ENCODE results near the gene CDH12. TPM values are rescaled to one million over a fixed set of nuclear protein-coding genes. Genes with fewer than 3 reads are reported as not detected.

CDH12 gene
- total RNA-seq, 1 donor from 2014 or later: not detected

GRCh38 chr5:21709770-21710169 is 1143.4 kb downstream of the CDH12 start:
- DNase-seq (ENCODE audit: low spot score): no peak
- intact Hi-C loops (cut with DNase I): no loop called here

DNA sequence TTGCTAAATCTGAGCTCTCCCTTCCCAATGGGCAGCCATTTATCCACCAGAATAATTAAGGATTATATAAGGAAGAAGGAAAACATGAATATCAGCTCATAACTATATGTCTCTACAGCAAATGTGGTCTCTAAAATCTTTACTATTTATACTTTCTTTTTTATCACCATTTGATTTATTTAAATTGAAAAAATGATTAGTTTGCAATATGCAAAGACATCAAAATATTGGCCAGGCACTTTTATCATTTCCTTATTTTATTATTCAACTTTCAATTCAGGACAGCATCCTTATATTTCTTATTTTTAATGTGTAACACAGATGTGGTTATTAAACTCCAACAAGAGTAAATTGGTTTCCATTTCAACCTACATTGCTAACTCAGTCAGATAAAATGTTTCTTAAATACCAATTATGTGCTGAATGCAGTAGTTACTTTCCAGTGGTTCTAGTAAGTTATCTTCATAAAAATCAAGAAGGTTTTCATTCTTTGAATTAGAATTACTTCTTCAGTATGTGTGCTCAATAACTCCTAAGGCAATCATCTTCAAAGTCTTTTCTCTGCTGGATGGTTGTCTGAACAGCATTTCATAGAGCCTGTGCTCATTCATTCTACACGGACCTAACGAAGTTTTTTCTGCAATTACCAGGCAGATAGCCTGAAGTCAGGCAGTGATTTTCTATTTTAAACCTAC is 1148.0 kb downstream of the CDH12 start:
- intact Hi-C loops (cut with DNase I): no loop called here

GRCh38 chr5:21701317-21701716 is 1151.8 kb downstream of the CDH12 start:
- intact Hi-C loops (cut with DNase I): no loop called here
- no peak for DNase-seq (ENCODE audit: low spot score)

More for the DNA sequence above, 1148.0 kb downstream of the CDH12 start:
- DNase-seq (ENCODE audit: low spot score): no peak

Data from cardiac septum (tissue), 1 donor.